Keratinocyte (primary cell): Measurements from ENCODE around the gene CLPX. TPM values are rescaled to one million over a fixed set of nuclear protein-coding genes. Genes with fewer than 3 reads are reported as not detected.

Experiments used
- DNase-seq: peaks from one replicate; pipeline ENCODE4 v3.0.0-alpha.2; 2011; ENCODE audit warnings: low read depth, missing footprints, low spot score
- FAIRE-seq: peaks from 2 replicates; lab custom pipeline; 2011; peaks lifted over from hg19 to GRCh38; lab: Jason Lieb, UNC
- H2AFZ ChIP-seq: 2 replicates; pipeline ENCODE4 v1.6.0; 2012; ENCODE audit warnings: low read length, control low read depth, inconsistent platforms; ENCODE audit not compliant: control insufficient read depth
- H3K27ac ChIP-seq: 2 replicates; pipeline ENCODE4 v1.5.1; 2011; ENCODE audit warnings: low read length; ENCODE audit not compliant: control insufficient read depth, insufficient read depth
- H3K27me3 ChIP-seq: 3 replicates; pipeline ENCODE4 v1.6.0; 2011; ENCODE audit warnings: low read length; ENCODE audit not compliant: control insufficient read depth, insufficient read depth; ENCODE audit errors: extremely low read depth
- H3K36me3 ChIP-seq, 2 experiments: 2 replicates in 1 of 2; 3 replicates in 1 of 2; pipeline ENCODE4 v1.5.1; 2011; ENCODE audit warnings: low read length in 2 of 2, mild to moderate bottlenecking in 1 of 2; ENCODE audit not compliant: control insufficient read depth in 2 of 2, insufficient read depth in 2 of 2; ENCODE audit errors: extremely low read depth in 1 of 2
- H3K4me1 ChIP-seq: 3 replicates; pipeline ENCODE4 v1.5.1; 2011; ENCODE audit warnings: low read length; ENCODE audit not compliant: control insufficient read depth, insufficient read depth; ENCODE audit errors: extremely low read depth
- H3K4me2 ChIP-seq: 3 replicates; pipeline ENCODE4 v1.6.0; 2011; ENCODE audit warnings: low read depth, low read length; ENCODE audit not compliant: control insufficient read depth, insufficient read depth; ENCODE audit errors: extremely low read depth
- H3K4me3 ChIP-seq, 3 experiments: fragments of 200-600 bp in 1 of 3; sonication (generic) in 1 of 3; 2 replicates in 2 of 3; 3 replicates in 1 of 3; pipeline ENCODE4 v1.5.1; 2011 to 2016; ENCODE audit warnings: low read length in 3 of 3, mild to moderate bottlenecking in 3 of 3, control low read depth in 2 of 3, inconsistent platforms in 1 of 3, low read depth in 1 of 3, mixed read lengths in 1 of 3, mixed run types in 1 of 3, moderate library complexity in 1 of 3; ENCODE audit not compliant: control insufficient read depth in 2 of 3, insufficient read depth in 2 of 3; ENCODE audit errors: extremely low read depth in 1 of 3
- H3K79me2 ChIP-seq: 2 replicates; pipeline ENCODE4 v1.6.0; 2012; ENCODE audit warnings: low read length; ENCODE audit not compliant: control insufficient read depth, insufficient read depth
- H3K9ac ChIP-seq: 3 replicates; pipeline ENCODE4 v1.6.0; 2011; ENCODE audit warnings: low read length; ENCODE audit not compliant: control insufficient read depth, insufficient read depth; ENCODE audit errors: extremely low read depth
- H3K9me1 ChIP-seq: 3 replicates; pipeline ENCODE4 v1.6.0; 2011; ENCODE audit warnings: low read length; ENCODE audit not compliant: control insufficient read depth, insufficient read depth; ENCODE audit errors: extremely low read depth
- H3K9me3 ChIP-seq: 2 replicates; pipeline ENCODE4 v1.5.1; 2012; ENCODE audit warnings: low read depth, low read length; ENCODE audit not compliant: control insufficient read depth
- H4K20me1 ChIP-seq: 3 replicates; pipeline ENCODE4 v1.6.0; 2011; ENCODE audit warnings: low read length; ENCODE audit not compliant: control insufficient read depth, insufficient read depth; ENCODE audit errors: extremely low read depth
- EZH2 ChIP-seq: IDR thresholded peaks from one replicate; pipeline ENCODE4 v1.6.1; 2012; ENCODE audit warnings: inconsistent platforms, mild to moderate bottlenecking, low read length, moderate library complexity
- dilution Hi-C: fragments of 300-500 bp; cut with MboI; formaldehyde crosslinking; loops from one replicate; pipeline ENCODE4 v1.7.0; 2020; ENCODE audit warnings: low sequenced_read_pairs; ENCODE audit not compliant: extremely low pct_ligation_motif_present
- polyA plus RNA-seq, 5 experiments: library from polyadenylated mRNA; depleted of rRNA in 3 of 5; stranded (reverse) in 3 of 5; stranded (forward) in 1 of 5; unstranded in 1 of 5; fragments of >200 nt; gene quantifications; 1 replicate in 1 of 5; 2 replicates in 3 of 5; 3 replicates in 1 of 5; pipeline versions ENCODE4 v1.2.1 to v1.2.3, GENCODE V29; 2011 to 2012; ENCODE audit warnings: missing spikeins in 2 of 5, low read depth in 1 of 5, low replicate concordance in 1 of 5
- TF ChIP-seq, protein P1 (sequence below), 3 experiments: IDR thresholded peaks in 1 of 3; conservative IDR thresholded peaks in 1 of 3; optimal IDR thresholded peaks in 1 of 3; 2 replicates in 2 of 3; 3 replicates in 1 of 3; pipeline versions ENCODE3 to v1.5.1; 2011; ENCODE audit warnings: low read length in 3 of 3, mild to moderate bottlenecking in 3 of 3, moderate library complexity in 2 of 3, control low read depth in 1 of 3, inconsistent platforms in 1 of 3; ENCODE audit not compliant: insufficient read depth in 2 of 3; ENCODE audit errors: extremely low read depth in 1 of 3

The CLPX gene
- polyA plus RNA-seq, 1 donor (not counting 4 experiments of a cell fraction or from before 2014, with no cell fraction given), result 51.5 TPM

DNA sequence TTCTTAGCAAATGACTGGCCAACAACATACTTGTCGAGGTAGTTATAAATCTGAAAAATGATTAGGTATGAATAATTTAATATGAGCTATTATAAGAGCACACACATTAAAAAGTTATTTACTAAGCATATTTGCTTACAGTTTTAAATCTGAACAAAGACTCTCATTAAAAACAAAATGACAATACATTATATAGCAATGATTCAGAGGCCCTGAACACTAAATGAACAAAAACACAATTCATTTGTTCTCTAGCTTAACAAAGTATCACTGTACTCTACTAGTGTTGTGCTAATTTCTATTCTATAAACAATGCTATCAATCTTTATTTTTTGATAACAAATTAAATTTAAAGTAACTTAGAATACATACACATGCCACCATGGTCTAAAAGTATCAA, 21.0 kb downstream of the CLPX start:
- Histone ChIP-seq H3K4me2 (no peak overlapping the region), H3K27me3 (no peaks in the 10 kb centered on the region), H4K20me1 (no peaks in the 10 kb centered on the region), H2AFZ (no peak overlapping the region), H3K9me1 (no peaks in the 10 kb centered on the region), H3K9ac (no peak overlapping the region), H3K27ac (no peak overlapping the region), H3K4me3 (no peak overlapping the region), H3K9me3 (no peaks in the 10 kb centered on the region), H3K36me3 (peaks cover under 1 to 2% of the 10 kb centered on the region in 2 experiments), H3K4me1 (no peaks in the 10 kb centered on the region), H3K79me2 (peaks cover 6% of the 10 kb centered on the region)
- FAIRE-seq (no peak), DNase-seq (no peak)
- dilution Hi-C loops, result no loop called here
- TF ChIP-seq, protein P1, sequence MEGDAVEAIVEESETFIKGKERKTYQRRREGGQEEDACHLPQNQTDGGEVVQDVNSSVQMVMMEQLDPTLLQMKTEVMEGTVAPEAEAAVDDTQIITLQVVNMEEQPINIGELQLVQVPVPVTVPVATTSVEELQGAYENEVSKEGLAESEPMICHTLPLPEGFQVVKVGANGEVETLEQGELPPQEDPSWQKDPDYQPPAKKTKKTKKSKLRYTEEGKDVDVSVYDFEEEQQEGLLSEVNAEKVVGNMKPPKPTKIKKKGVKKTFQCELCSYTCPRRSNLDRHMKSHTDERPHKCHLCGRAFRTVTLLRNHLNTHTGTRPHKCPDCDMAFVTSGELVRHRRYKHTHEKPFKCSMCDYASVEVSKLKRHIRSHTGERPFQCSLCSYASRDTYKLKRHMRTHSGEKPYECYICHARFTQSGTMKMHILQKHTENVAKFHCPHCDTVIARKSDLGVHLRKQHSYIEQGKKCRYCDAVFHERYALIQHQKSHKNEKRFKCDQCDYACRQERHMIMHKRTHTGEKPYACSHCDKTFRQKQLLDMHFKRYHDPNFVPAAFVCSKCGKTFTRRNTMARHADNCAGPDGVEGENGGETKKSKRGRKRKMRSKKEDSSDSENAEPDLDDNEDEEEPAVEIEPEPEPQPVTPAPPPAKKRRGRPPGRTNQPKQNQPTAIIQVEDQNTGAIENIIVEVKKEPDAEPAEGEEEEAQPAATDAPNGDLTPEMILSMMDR (optimal IDR thresholded peaks at IDR 0.05 in 1 of 3, IDR thresholded peaks at IDR 0.05 in 1 of 3, conservative IDR thresholded peaks at IDR 0.05 in 1 of 3; ENCODE audit: extremely low read depth in 1 of 3, insufficient read depth in 2 of 3, low read length in 3 of 3), result no peak
- TF ChIP-seq EZH2, result no peak

DNA sequence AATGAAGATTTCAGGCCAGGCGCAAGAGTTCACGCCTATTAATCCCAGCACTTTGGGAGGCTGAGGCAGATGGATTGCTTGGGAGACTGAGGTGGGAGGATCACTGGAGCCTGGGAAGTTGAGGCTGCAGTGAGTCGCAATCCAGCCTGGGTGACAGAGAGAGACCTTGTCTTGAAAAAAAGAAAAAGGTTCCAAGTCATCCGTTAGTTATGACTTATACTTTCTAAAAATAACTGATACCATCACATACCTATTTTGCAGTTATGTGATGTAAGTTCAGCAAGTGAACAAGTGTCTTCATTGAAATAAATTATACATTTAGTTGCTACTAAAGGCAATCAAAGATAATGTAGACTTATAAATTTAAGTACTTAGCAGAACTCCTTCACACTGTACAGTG, 22.1 kb downstream of the CLPX start:
- DNase-seq, result no peak
- Histone ChIP-seq H3K79me2 (peaks cover 5% of the 10 kb centered on the region), H3K36me3 (peaks cover 0 to 3% of the 10 kb centered on the region in 2 experiments), H3K27me3 (no peaks in the 10 kb centered on the region), H3K9ac (no peak overlapping the region), H3K4me3 (no peak overlapping the region), H3K27ac (no peak overlapping the region), H2AFZ (no peak overlapping the region), H4K20me1 (no peaks in the 10 kb centered on the region), H3K4me1 (no peaks in the 10 kb centered on the region), H3K9me1 (no peaks in the 10 kb centered on the region), H3K9me3 (no peaks in the 10 kb centered on the region), H3K4me2 (no peak overlapping the region)
- TF ChIP-seq, protein P1 (optimal IDR thresholded peaks at IDR 0.05 in 1 of 3, IDR thresholded peaks at IDR 0.05 in 1 of 3, conservative IDR thresholded peaks at IDR 0.05 in 1 of 3; ENCODE audit: extremely low read depth in 1 of 3, insufficient read depth in 2 of 3, low read length in 3 of 3), result no peak
- TF ChIP-seq EZH2, result no peak
- dilution Hi-C loops, result no loop called here
- no peak for FAIRE-seq
